PFSK-1 (cell line): ENCODE measurements around the gene HNRNPCL1.
"Not testable (repeated sequence)": the region's sequence is repeated elsewhere in the genome, so short reads cannot be mapped to it uniquely, and the experiment has no call there.

Experiments
- POLR2AphosphoS5 ChIP-seq: IDR thresholded peaks from 2 replicates; pipeline ENCODE4 v1.6.1; 2012; ENCODE audit warnings: low read depth, mild to moderate bottlenecking, control low read depth, low read length, moderate library complexity
- TAF1 ChIP-seq: IDR thresholded peaks from 2 replicates; pipeline ENCODE4 v1.6.1; 2012; ENCODE audit warnings: low read length, control low read depth, borderline replicate concordance; ENCODE audit not compliant: insufficient read depth
- TF ChIP-seq, protein P1 (sequence below), 2 experiments: IDR thresholded peaks; 2 replicates each; pipeline versions ENCODE4 v1.6.1 to v1.8.0; 2011 to 2012; ENCODE audit warnings: low read depth in 2 of 2, low read length in 2 of 2, control low read depth in 1 of 2, inconsistent platforms in 1 of 2, mild to moderate bottlenecking in 1 of 2, moderate library complexity in 1 of 2; ENCODE audit not compliant: insufficient read depth in 1 of 2

DNA sequence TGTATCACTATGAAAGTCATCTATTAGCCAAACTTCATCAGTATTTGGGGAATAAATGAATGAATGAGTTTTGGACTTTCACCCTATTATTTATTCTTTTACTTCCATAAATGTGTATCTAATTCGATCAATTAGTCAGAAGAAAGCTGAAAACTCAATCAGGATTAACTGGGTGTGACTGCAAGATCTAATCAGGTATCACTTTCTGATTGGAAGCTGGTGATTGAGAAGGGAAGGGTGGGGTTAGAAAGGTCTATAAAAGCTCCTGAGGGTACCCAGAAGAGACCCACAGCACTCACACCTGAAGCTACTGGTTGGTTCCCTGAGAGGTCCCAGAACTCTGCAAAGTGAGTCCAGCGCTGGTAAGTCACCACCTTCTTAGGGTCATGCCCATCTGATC, 8.3 kb upstream of the HNRNPCL1 start, which contains the start of gene PRAMEF2:
- TF ChIP-seq, protein P1, sequence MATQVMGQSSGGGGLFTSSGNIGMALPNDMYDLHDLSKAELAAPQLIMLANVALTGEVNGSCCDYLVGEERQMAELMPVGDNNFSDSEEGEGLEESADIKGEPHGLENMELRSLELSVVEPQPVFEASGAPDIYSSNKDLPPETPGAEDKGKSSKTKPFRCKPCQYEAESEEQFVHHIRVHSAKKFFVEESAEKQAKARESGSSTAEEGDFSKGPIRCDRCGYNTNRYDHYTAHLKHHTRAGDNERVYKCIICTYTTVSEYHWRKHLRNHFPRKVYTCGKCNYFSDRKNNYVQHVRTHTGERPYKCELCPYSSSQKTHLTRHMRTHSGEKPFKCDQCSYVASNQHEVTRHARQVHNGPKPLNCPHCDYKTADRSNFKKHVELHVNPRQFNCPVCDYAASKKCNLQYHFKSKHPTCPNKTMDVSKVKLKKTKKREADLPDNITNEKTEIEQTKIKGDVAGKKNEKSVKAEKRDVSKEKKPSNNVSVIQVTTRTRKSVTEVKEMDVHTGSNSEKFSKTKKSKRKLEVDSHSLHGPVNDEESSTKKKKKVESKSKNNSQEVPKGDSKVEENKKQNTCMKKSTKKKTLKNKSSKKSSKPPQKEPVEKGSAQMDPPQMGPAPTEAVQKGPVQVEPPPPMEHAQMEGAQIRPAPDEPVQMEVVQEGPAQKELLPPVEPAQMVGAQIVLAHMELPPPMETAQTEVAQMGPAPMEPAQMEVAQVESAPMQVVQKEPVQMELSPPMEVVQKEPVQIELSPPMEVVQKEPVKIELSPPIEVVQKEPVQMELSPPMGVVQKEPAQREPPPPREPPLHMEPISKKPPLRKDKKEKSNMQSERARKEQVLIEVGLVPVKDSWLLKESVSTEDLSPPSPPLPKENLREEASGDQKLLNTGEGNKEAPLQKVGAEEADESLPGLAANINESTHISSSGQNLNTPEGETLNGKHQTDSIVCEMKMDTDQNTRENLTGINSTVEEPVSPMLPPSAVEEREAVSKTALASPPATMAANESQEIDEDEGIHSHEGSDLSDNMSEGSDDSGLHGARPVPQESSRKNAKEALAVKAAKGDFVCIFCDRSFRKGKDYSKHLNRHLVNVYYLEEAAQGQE (IDR thresholded peaks at IDR 0.05; ENCODE audit: insufficient read depth in 1 of 2, low read depth in 2 of 2, low read length in 2 of 2), result not testable (repeated sequence)
- TF ChIP-seq POLR2AphosphoS5, TAF1: not testable (repeated sequence)
